HepG2 (cell line): Measurements from ENCODE around the gene POLR1H. TPM values are rescaled to one million over a fixed set of nuclear protein-coding genes. Genes with fewer than 3 reads are reported as not detected.

ENCODE experiments used
- BHLHE40 ChIP-seq: IDR thresholded peaks from 2 replicates; pipeline ENCODE4 v1.6.1; 2011; ENCODE audit warnings: low read length, improper control_type of control experiment
- ETV6 ChIP-seq: sonication (generic); formaldehyde crosslinking; conservative IDR thresholded peaks from 2 replicates; pipeline ENCODE4 v1.4.0; 2020; ENCODE audit warnings: missing genetic modification reagents
- EZH2 ChIP-seq: conservative IDR thresholded peaks from 2 replicates; pipeline ENCODE4 v1.6.1; 2012; ENCODE audit warnings: mild to moderate bottlenecking, low read depth, low read length, moderate library complexity
- GABPB1 ChIP-seq: IDR thresholded peaks from 2 replicates; pipeline ENCODE4 v1.6.1; 2016; ENCODE audit warnings: mild to moderate bottlenecking, missing genetic modification reagents, moderate library complexity, missing compliant biosample characterization
- GFI1 ChIP-seq: sonication (generic); formaldehyde crosslinking; IDR thresholded peaks from 2 replicates; pipeline ENCODE4 v1.5.0; 2020; ENCODE audit warnings: missing genetic modification reagents, mild to moderate bottlenecking, borderline replicate concordance
- HCFC1 ChIP-seq: fragments of 150-350 bp; IDR thresholded peaks from 2 replicates; pipeline ENCODE4 v1.6.1; 2014; ENCODE audit warnings: low read depth, low read length
- HNRNPLL ChIP-seq: fragments of 200-400 bp; formaldehyde crosslinking; IDR thresholded peaks from 2 replicates; pipeline ENCODE4 v1.6.1; 2017; ENCODE audit warnings: mild to moderate bottlenecking, low read depth, low read length; ENCODE audit not compliant: poor library complexity, severe bottlenecking
- HOXA3 ChIP-seq: sonication (generic); formaldehyde crosslinking; IDR thresholded peaks from 2 replicates; pipeline ENCODE4 v1.5.0; 2020; ENCODE audit warnings: missing genetic modification reagents
- HOXD1 ChIP-seq: sonication (generic); formaldehyde crosslinking; IDR thresholded peaks from 2 replicates; pipeline ENCODE4 v1.5.0; 2020; ENCODE audit warnings: missing genetic modification reagents
- LCORL ChIP-seq, 2 experiments: fragments of 450-650 bp in 1 of 2; sonication (generic) in 1 of 2; formaldehyde crosslinking in 1 of 2; IDR thresholded peaks; 2 replicates each; pipeline versions ENCODE4 v1.5.0 to v1.6.1; 2017 to 2020; ENCODE audit warnings: antibody characterized with exemption in 1 of 2, missing genetic modification reagents in 1 of 2
- NCOA5 ChIP-seq: sonication (generic); formaldehyde crosslinking; IDR thresholded peaks from 2 replicates; pipeline ENCODE4 v1.4.0; 2020; ENCODE audit warnings: missing genetic modification reagents
- RBM22 ChIP-seq: fragments of 200-400 bp; formaldehyde crosslinking; optimal IDR thresholded peaks from 2 replicates; pipeline ENCODE3; 2017; ENCODE audit warnings: mild to moderate bottlenecking, low read length, moderate library complexity
- SATB2 ChIP-seq: sonication (generic); formaldehyde crosslinking; IDR thresholded peaks from 2 replicates; pipeline ENCODE4 v1.5.0; 2020; ENCODE audit warnings: missing genetic modification reagents
- ZFP36 ChIP-seq: fragments of 150-350 bp; IDR thresholded peaks from 2 replicates; pipeline ENCODE4 v1.6.1; 2018; ENCODE audit warnings: borderline replicate concordance, low read length, low read depth; ENCODE audit not compliant: partially characterized antibody
- ZNF10 ChIP-seq: sonication (generic); formaldehyde crosslinking; IDR thresholded peaks from 2 replicates; pipeline ENCODE4 v1.4.0; 2020; ENCODE audit warnings: mild to moderate bottlenecking, low read depth, missing genetic modification reagents, borderline replicate concordance
- ZNF180 ChIP-seq: sonication (generic); formaldehyde crosslinking; IDR thresholded peaks from 2 replicates; pipeline ENCODE4 v1.4.0; 2020; ENCODE audit warnings: low read depth, missing genetic modification reagents, borderline replicate concordance
- ZNF3 ChIP-seq: IDR thresholded peaks from 2 replicates; pipeline ENCODE4 v1.7.0; 2017; ENCODE audit warnings: inconsistent platforms
- ZNF326 ChIP-seq: sonication (generic); formaldehyde crosslinking; IDR thresholded peaks from 2 replicates; pipeline ENCODE4 v1.4.0; 2020; ENCODE audit warnings: missing genetic modification reagents, borderline replicate concordance
- ZNF563 ChIP-seq: sonication (generic); formaldehyde crosslinking; IDR thresholded peaks from 2 replicates; pipeline ENCODE4 v1.8.0; 2022; ENCODE audit warnings: mild to moderate bottlenecking, moderate library complexity, missing genetic modification reagents
- ZNF713 ChIP-seq: sonication (generic); formaldehyde crosslinking; IDR thresholded peaks from 2 replicates; pipeline ENCODE4 v1.4.0; 2020; ENCODE audit warnings: mild to moderate bottlenecking, missing genetic modification reagents
- ZNF724P ChIP-seq: sonication (generic); formaldehyde crosslinking; IDR thresholded peaks from 2 replicates; pipeline ENCODE4 v1.8.0; 2022; ENCODE audit warnings: missing genetic modification reagents, borderline replicate concordance
- ZNF850 ChIP-seq: sonication (generic); formaldehyde crosslinking; conservative IDR thresholded peaks from 2 replicates; pipeline ENCODE4 v1.9.0; 2021; ENCODE audit warnings: mild to moderate bottlenecking, missing genetic modification reagents
- polyA plus RNA-seq, 8 experiments: library from polyadenylated mRNA; depleted of rRNA in 3 of 8; stranded (reverse) in 7 of 8; unstranded in 1 of 8; fragments of >200 nt; fragmentation: Illumina TruSeq in 4 of 8; extraction: Trizol in 4 of 8; gene quantifications; 2 replicates each; pipeline versions ENCODE4 v1.2.1 to v1.2.3, GENCODE V29; 2011 to 2016; ENCODE audit warnings: low read depth in 4 of 8, missing spikeins in 1 of 8, mixed read lengths in 1 of 8; ENCODE audit not compliant: insufficient read depth in 1 of 8
- total RNA-seq, 5 experiments: library from RNA; depleted of rRNA; stranded (reverse); fragments of >200 nt; fragmentation: Illumina TruSeq; extraction: Trizol; gene quantifications; 2 replicates each; pipeline ENCODE4 v1.2.3, GENCODE V29; 2016; ENCODE audit warnings: low read depth in 1 of 5
- TF ChIP-seq, protein P1 (sequence below): sonication (generic); formaldehyde crosslinking; IDR thresholded peaks from 2 replicates; pipeline ENCODE4 v1.4.0; 2020; ENCODE audit warnings: missing genetic modification reagents
- TF ChIP-seq, protein P2 (sequence below): sonication (generic); formaldehyde crosslinking; IDR thresholded peaks from 2 replicates; pipeline ENCODE4 v1.8.0; 2022; ENCODE audit warnings: mild to moderate bottlenecking, missing genetic modification reagents, borderline replicate concordance
- TF ChIP-seq, protein P3 (sequence below): sonication (generic); formaldehyde crosslinking; IDR thresholded peaks from 2 replicates; pipeline ENCODE4 v1.8.1; 2023; ENCODE audit warnings: missing genetic modification reagents, mild to moderate bottlenecking, borderline replicate concordance
- TF ChIP-seq, protein P4 (sequence below): sonication (generic); formaldehyde crosslinking; conservative IDR thresholded peaks from 2 replicates; pipeline ENCODE4 v1.4.0; 2020; ENCODE audit warnings: missing genetic modification reagents

Gene POLR1H
- total and polyA plus RNA-seq, 2 of the 13 experiments (the other 11 are each of a cell fraction or from before 2014, with no cell fraction given) = 61.4 to 79.8 TPM

DNA sequence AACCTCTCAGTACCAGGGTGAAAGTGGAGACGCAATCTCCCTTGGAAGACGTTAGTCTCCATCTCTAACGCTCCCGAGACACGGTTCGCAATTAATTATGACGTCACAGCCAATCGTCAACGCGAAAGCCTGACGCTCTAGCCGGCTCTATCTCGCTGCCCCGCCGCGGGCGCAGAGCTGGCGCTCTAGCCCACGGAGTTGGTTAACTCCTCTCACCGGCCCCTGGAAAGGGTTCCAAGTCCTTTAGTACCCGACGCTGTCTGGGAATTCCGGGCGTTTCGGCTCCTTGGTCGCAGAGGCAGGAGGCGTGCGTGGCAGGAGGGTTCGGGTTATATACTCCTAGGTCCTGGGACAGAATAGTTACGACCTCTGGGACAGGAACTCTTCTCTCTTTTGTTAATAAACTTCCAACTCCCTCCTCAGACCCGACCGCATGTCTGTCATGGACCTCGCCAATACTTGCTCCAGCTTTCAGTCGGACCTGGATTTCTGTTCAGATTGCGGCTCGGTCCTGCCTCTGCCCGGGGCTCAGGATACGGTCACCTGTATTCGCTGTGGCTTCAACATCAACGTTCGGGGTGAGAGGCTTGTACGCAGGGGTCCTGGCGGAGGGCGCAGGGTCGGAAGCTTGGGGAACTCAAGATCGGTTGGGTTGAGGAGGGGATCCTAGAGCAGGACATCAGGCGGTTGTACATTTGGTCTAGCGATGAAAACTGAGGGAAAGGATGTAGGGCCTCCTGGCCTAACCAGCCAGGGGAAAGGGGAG is at the start of gene POLR1H (continued):
- TF ChIP-seq ZNF180 (CRISPR knock-in tag) (peak; percentile 77), EZH2 (no peak), LCORL (IDR thresholded peaks at IDR 0.05) (no peak), LCORL (CRISPR knock-in tag; IDR thresholded peaks at IDR 0.05) (peak; percentile 72; the same call in 1 of the 2 replicates), ZNF326 (0 out of 2 replicates have a peak, but pooled peaks have one; percentile 35), BHLHE40 (peak; percentile 48; the same call in 1 of the 2 replicates), GFI1 (peak; percentile 67; the same call in 1 of the 2 replicates), ZNF563 (CRISPR knock-in tag) (peak; percentile 82; the same call in 1 of the 2 replicates), NCOA5 (no peak), ZNF713 (peak; percentile 84; the same call in 1 of the 2 replicates), RBM22 (no peak), ZNF850 (CRISPR knock-in tag) (no peak), SATB2 (CRISPR knock-in tag) (peak; percentile 88; the same call in 1 of the 2 replicates), ZNF724P (CRISPR knock-in tag) (peak; percentile 71; the same call in 1 of the 2 replicates), ZFP36 (no peak), HOXD1 (CRISPR knock-in tag) (peak; percentile 87; the same call in 1 of the 2 replicates), ETV6 (CRISPR knock-in tag) (0 out of 2 replicates have a peak, but pooled peaks have one; percentile 49), HCFC1 (peak; percentile 64), ZNF3 (CRISPR knock-in tag) (no peak), ZNF10 (CRISPR knock-in tag) (no peak), HOXA3 (peak; percentile 99), GABPB1 (CRISPR knock-in tag) (peak; percentile 90), HNRNPLL (peak; percentile 86)
- TF ChIP-seq, protein P1, sequence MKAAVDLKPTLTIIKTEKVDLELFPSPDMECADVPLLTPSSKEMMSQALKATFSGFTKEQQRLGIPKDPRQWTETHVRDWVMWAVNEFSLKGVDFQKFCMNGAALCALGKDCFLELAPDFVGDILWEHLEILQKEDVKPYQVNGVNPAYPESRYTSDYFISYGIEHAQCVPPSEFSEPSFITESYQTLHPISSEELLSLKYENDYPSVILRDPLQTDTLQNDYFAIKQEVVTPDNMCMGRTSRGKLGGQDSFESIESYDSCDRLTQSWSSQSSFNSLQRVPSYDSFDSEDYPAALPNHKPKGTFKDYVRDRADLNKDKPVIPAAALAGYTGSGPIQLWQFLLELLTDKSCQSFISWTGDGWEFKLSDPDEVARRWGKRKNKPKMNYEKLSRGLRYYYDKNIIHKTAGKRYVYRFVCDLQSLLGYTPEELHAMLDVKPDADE (CRISPR knock-in tag) = no peak
- TF ChIP-seq, protein P2, sequence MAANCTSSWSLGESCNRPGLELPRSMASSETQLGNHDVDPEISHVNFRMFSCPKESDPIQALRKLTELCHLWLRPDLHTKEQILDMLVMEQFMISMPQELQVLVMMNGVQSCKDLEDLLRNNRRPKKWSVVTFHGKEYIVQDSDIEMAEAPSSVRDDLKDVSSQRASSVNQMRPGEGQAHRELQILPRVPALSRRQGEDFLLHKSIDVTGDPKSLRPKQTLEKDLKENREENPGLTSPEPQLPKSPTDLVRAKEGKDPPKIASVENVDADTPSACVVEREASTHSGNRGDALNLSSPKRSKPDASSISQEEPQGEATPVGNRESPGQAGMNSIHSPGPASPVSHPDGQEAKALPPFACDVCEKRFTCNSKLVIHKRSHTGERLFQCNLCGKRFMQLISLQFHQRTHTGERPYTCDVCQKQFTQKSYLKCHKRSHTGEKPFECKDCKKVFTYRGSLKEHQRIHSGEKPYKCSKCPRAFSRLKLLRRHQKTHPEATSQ (CRISPR knock-in tag) = peak; percentile 41; the same call in 1 of the 2 replicates
- TF ChIP-seq, protein P3, sequence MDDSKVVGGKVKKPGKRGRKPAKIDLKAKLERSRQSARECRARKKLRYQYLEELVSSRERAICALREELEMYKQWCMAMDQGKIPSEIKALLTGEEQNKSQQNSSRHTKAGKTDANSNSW = no peak
- TF ChIP-seq, protein P4, sequence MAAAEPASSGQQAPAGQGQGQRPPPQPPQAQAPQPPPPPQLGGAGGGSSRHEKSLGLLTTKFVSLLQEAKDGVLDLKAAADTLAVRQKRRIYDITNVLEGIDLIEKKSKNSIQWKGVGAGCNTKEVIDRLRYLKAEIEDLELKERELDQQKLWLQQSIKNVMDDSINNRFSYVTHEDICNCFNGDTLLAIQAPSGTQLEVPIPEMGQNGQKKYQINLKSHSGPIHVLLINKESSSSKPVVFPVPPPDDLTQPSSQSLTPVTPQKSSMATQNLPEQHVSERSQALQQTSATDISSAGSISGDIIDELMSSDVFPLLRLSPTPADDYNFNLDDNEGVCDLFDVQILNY (CRISPR knock-in tag) = peak; percentile 68; the same call in 1 of the 2 replicates
